GM12865 (cell line): ENCODE results near the gene TRIM65.

ENCODE experiments used
- DNase-seq: peaks from one replicate; pipeline ENCODE4 v3.0.0; 2010; ENCODE audit warnings: low read depth
- H3K4me3 ChIP-seq: 2 replicates; pipeline ENCODE4 v1.5.1; 2011; ENCODE audit warnings: mild to moderate bottlenecking, low read depth, low read length, control low read depth
- TF ChIP-seq, protein P1 (sequence below): IDR thresholded peaks from 2 replicates; pipeline ENCODE4 v1.5.1; 2011; ENCODE audit warnings: low read length, control low read depth, low read depth, inconsistent platforms; ENCODE audit not compliant: insufficient read depth; ENCODE audit errors: missing control alignments

TRIM65 gene, protein sequence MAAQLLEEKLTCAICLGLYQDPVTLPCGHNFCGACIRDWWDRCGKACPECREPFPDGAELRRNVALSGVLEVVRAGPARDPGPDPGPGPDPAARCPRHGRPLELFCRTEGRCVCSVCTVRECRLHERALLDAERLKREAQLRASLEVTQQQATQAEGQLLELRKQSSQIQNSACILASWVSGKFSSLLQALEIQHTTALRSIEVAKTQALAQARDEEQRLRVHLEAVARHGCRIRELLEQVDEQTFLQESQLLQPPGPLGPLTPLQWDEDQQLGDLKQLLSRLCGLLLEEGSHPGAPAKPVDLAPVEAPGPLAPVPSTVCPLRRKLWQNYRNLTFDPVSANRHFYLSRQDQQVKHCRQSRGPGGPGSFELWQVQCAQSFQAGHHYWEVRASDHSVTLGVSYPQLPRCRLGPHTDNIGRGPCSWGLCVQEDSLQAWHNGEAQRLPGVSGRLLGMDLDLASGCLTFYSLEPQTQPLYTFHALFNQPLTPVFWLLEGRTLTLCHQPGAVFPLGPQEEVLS

DNA sequence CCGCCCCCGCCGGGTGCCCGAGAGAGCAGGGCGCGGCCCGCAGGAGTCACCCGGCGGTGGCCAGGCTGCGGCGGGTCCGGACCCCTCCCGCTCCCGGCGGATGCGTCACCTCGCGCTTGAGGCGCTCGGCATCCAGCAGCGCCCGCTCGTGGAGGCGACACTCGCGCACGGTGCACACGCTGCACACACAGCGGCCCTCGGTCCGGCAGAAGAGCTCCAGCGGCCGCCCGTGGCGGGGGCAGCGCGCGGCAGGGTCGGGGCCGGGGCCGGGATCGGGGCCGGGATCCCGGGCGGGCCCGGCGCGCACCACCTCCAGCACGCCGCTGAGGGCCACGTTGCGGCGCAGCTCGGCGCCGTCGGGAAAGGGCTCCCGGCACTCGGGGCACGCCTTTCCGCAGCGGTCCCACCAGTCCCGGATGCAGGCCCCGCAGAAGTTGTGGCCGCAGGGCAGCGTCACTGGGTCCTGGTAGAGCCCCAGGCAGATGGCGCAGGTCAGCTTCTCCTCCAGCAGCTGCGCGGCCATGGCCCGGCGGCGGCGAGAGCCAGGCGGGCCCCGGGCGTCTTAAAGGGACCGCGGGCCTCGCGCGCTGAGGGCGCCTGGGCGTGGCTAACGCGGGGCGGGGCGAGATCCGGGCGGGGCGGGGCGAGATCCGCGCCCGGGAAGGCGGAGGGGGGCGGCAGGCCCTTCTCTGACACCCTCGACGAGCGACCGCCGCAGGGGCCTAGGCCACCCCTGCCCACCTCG lies at the start of gene TRIM65:
TRIM65 (minus strand) TSS at position 537 of the 745 bp plus-strand sequence; CDS start at position 523, 14 bp downstream.
- peak; percentile 89 for DNase-seq
- TF ChIP-seq, protein P1, sequence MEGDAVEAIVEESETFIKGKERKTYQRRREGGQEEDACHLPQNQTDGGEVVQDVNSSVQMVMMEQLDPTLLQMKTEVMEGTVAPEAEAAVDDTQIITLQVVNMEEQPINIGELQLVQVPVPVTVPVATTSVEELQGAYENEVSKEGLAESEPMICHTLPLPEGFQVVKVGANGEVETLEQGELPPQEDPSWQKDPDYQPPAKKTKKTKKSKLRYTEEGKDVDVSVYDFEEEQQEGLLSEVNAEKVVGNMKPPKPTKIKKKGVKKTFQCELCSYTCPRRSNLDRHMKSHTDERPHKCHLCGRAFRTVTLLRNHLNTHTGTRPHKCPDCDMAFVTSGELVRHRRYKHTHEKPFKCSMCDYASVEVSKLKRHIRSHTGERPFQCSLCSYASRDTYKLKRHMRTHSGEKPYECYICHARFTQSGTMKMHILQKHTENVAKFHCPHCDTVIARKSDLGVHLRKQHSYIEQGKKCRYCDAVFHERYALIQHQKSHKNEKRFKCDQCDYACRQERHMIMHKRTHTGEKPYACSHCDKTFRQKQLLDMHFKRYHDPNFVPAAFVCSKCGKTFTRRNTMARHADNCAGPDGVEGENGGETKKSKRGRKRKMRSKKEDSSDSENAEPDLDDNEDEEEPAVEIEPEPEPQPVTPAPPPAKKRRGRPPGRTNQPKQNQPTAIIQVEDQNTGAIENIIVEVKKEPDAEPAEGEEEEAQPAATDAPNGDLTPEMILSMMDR: peak; percentile 37
- H3K4me3 ChIP-seq: peak within 1 kb of the TSS; percentile 72

DNA sequence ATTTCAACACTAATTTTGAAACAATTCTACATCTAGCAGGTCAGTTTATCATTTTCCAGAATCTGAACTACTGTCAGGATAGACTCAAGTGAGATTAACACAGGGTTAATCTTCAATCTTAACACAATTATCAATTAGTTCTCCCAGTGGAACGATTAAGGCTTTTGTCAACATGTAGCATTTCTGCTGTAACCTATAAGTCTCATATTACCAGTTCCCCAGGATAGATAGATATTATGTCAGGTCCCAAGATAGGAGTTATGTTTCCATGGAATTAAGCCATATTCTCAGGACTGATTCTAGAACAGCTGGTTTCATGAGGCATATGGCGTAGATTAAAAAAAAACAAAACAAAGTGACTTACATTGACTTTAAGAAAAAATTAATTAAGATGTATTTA lies 48.5 kb upstream of the TRIM65 start:
- TF ChIP-seq, protein P1: no peak
- DNase-seq: no peak
- H3K4me3 ChIP-seq: no peak overlapping the region

DNA sequence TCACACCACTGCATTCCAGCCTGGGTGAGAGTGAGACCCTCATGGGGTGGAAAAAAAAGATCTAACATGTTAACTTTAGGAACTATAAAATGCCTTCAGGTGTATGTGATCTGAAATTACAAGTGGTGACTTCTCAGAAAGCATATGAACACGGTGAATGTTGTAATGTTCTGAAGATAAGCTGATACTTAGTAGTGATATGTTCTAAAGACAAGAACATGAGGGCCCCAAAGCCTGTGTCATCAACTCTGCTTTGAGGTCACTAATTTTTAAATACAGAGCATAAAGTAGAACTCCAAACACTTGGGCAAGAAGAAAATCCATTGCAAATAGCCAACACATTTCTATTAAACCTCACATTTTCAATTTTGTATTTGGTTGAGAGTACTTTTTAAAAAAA lies 46.7 kb upstream of the TRIM65 start:
- no peak overlapping the region for H3K4me3 ChIP-seq
- DNase-seq: no peak
- TF ChIP-seq, protein P1: no peak

DNA sequence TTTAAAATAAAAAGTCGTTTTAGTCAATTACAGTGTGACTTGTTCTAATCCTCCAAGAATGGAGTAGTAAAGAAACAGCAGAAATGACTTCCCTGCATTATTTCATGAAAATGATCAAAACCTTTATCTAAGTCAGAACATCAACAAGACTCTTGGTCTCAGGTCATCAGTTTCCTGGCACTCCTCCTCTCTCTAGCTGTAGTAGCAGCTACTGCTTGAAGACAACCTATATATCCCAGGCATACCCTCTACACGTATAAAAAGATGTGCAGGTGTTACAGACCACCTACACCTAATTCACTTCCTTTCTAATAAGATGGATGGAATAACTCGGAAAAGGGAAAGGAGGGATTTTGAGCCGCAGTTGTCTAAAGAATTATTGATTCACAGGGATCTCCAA lies 45.7 kb upstream of the TRIM65 start:
- no peak overlapping the region for H3K4me3 ChIP-seq
- DNase-seq: no peak
- TF ChIP-seq, protein P1: no peak

DNA sequence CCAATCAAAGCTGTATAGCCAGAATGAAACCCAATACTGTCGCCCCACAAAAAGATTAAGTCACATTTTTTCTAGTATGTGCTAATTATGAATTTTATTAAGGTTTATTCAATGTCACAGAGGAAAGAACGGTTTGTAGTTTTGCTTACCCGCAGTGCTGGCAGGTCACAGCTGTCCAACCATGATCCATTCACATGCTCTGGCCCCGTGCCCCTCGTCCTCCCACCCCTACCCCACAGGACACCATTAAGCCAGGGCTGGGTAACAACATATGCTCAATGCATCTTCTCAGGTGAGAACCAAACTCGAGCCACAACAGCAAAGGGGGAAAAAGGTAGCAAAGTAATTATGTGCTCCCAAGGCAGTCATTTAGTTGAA lies 44.7 kb upstream of the TRIM65 start:
- DNase-seq: no peak
- TF ChIP-seq, protein P1: no peak
- H3K4me3 ChIP-seq: peak overlapping the region; percentile 71

DNA sequence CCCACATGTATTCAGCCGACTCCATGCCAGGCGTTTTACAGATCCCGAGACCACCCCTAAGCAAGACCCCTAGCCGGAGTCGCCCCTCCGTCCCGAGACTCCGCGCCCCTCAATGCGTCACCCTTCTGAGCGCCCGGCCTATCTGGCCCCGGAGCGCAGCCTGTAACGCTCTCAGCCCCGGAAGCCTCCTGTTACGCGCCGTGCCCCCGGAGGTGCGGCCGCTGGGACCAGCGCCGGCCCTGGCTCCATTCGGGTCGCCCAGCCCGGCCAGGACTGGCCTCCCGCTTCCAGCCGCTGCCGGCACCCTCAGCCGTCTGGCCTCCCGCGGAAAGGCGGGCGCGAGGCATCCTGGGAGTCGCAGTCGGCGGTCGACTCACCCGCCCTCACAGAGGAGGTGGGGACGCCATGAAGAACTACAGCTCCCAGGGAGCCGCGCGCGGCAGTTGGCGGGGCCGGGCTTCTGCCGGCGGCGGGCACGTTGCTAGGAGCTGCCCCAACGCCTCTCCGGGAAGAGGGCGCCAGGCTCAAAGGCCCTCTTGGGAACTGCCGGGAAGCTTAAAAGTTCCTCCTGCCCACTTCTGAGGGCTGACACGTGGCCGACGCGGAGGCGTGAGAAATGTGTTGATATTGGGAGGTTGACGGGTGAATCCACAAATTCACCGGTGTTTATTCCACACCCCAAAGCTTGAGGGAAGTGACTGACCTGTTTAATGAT lies 44.1 kb upstream of the TRIM65 start, which contains the start of gene FBF1:
FBF1 (minus strand) TSS at position 316 of the 715 bp plus-strand sequence. CDS start 2,893 bp downstream, outside the sequence.
- H3K4me3 ChIP-seq: peak within 1 kb of the TSS; percentile 71
- TF ChIP-seq, protein P1: peak; percentile 2
- peak; percentile 93 for DNase-seq
